Stimulated activated CD8-positive, alpha-beta memory T cell treated with anti-CD3 and anti-CD28 coated beads, Interleukin-12 subunit alpha, Interleukin-12 subunit beta, amount 100 ng/mL, for 4 hours (primary cell): ENCODE measurements around the gene TPPP.

Source experiments
- DNase-seq: peaks from one replicate; pipeline ENCODE4 v3.0.0-alpha.2; 2020; ENCODE audit warnings: low read depth

TPPP gene

GRCh38 chr5:665541-665955 is 27.6 kb downstream of the TPPP start:
- no peak for DNase-seq

- no peak for DNase-seq
Observed at GRCh38 chr5:664994-665360, 28.2 kb downstream of the TPPP start.

GRCh38 chr5:664343-664993 is 28.7 kb downstream of the TPPP start:
- DNase-seq = no peak

GRCh38 chr5:663436-664342 is 29.5 kb downstream of the TPPP start:
- no peak for DNase-seq

- no peak for DNase-seq
Observed at GRCh38 chr5:662751-663435, 30.3 kb downstream of the TPPP start.

- no peak for DNase-seq
Observed at GRCh38 chr5:661891-662750, 31.0 kb downstream of the TPPP start.

- DNase-seq = no peak
Observed at GRCh38 chr5:660491-661030, 32.6 kb downstream of the TPPP start.

GRCh38 chr5:659496-660263 is 33.5 kb downstream of the TPPP start:
- no peak for DNase-seq

- no peak for DNase-seq
Observed at GRCh38 chr5:658103-658502, 35.0 kb downstream of the TPPP start.

- no peak for DNase-seq
Observed at GRCh38 chr5:657570-657969, 35.6 kb downstream of the TPPP start.

GRCh38 chr5:655406-655805 is 37.7 kb downstream of the TPPP start:
- DNase-seq = no peak

- no peak for DNase-seq
Observed at GRCh38 chr5:654071-654778, 38.9 kb downstream of the TPPP start.

- no peak for DNase-seq
Observed at GRCh38 chr5:652773-653350, 40.3 kb downstream of the TPPP start.

GRCh38 chr5:652023-652515 is 41.1 kb downstream of the TPPP start:
- no peak for DNase-seq

- DNase-seq = no peak
Observed at GRCh38 chr5:651296-652022, 41.7 kb downstream of the TPPP start.

GRCh38 chr5:647727-648126 is 45.4 kb downstream of the TPPP start:
- DNase-seq = no peak

GRCh38 chr5:647311-647710 is 45.8 kb downstream of the TPPP start:
- no peak for DNase-seq

- DNase-seq = no peak
Observed at GRCh38 chr5:646396-647201, 46.6 kb downstream of the TPPP start.
